ENCODE measurements around the gene CNOT6L.
"Not testable (repeated sequence)": the region's sequence is repeated elsewhere in the genome, so short reads cannot be mapped to it uniquely, and the experiment has no call there.

CNOT6L gene

GRCh38 chr4:77734928-77735327 lies 84.2 kb downstream of the CNOT6L start:
- no peak for FAIRE-seq
- DNase-seq (ENCODE audit: insufficient read length, low spot score): peak; percentile 0
- TF ChIP-seq POLR2A (IDR thresholded peaks at IDR 0.05; ENCODE audit: low read depth, low read length): no peak

- no peak for FAIRE-seq
- TF ChIP-seq POLR2A (IDR thresholded peaks at IDR 0.05; ENCODE audit: low read depth, low read length): no peak
- DNase-seq (ENCODE audit: insufficient read length, low spot score): no peak
Observed at GRCh38 chr4:77731656-77732055, 87.5 kb downstream of the CNOT6L start.

GRCh38 chr4:77728420-77728819 lies 90.7 kb downstream of the CNOT6L start:
- no peak for DNase-seq (ENCODE audit: insufficient read length, low spot score)
- FAIRE-seq: no peak
- no peak for TF ChIP-seq POLR2A (IDR thresholded peaks at IDR 0.05; ENCODE audit: low read depth, low read length)

GRCh38 chr4:77721073-77721472 lies 98.1 kb downstream of the CNOT6L start:
- no peak for DNase-seq (ENCODE audit: insufficient read length, low spot score)
- TF ChIP-seq POLR2A (IDR thresholded peaks at IDR 0.05; ENCODE audit: low read depth, low read length): no peak
- no peak for FAIRE-seq

GRCh38 chr4:77718500-77718899 lies 100.7 kb downstream of the CNOT6L start:
- FAIRE-seq; DNase-seq (ENCODE audit: insufficient read length, low spot score): not testable (repeated sequence)

GRCh38 chr4:77715414-77716290 lies 103.5 kb downstream of the CNOT6L start:
- FAIRE-seq (no peak), DNase-seq (ENCODE audit: insufficient read length, low spot score) (no peak)
- no peak for TF ChIP-seq POLR2A (IDR thresholded peaks at IDR 0.05; ENCODE audit: low read depth, low read length)

GRCh38 chr4:77714514-77714913 lies 104.7 kb downstream of the CNOT6L start:
- TF ChIP-seq POLR2A (IDR thresholded peaks at IDR 0.05; ENCODE audit: low read depth, low read length): no peak
- DNase-seq (ENCODE audit: insufficient read length, low spot score) (no peak), FAIRE-seq (no peak)

- DNase-seq (ENCODE audit: insufficient read length, low spot score): no peak
- no peak for FAIRE-seq
- TF ChIP-seq POLR2A (IDR thresholded peaks at IDR 0.05; ENCODE audit: low read depth, low read length): no peak
Observed at GRCh38 chr4:77713884-77714283, 105.3 kb downstream of the CNOT6L start.

GRCh38 chr4:77712675-77713074 lies 106.5 kb downstream of the CNOT6L start:
- FAIRE-seq: no peak
- DNase-seq (ENCODE audit: insufficient read length, low spot score): no peak
- TF ChIP-seq POLR2A (IDR thresholded peaks at IDR 0.05; ENCODE audit: low read depth, low read length): no peak

GRCh38 chr4:77711469-77711868 lies 107.7 kb downstream of the CNOT6L start:
- no peak for FAIRE-seq
- DNase-seq (ENCODE audit: insufficient read length, low spot score): no peak
- TF ChIP-seq POLR2A (IDR thresholded peaks at IDR 0.05; ENCODE audit: low read depth, low read length): no peak

GRCh38 chr4:77710684-77711083 lies 108.5 kb downstream of the CNOT6L start:
- no peak for TF ChIP-seq POLR2A (IDR thresholded peaks at IDR 0.05; ENCODE audit: low read depth, low read length)
- no peak for FAIRE-seq
- DNase-seq (ENCODE audit: insufficient read length, low spot score): no peak

- TF ChIP-seq POLR2A (IDR thresholded peaks at IDR 0.05; ENCODE audit: low read depth, low read length): no peak
- no peak for FAIRE-seq
- DNase-seq (ENCODE audit: insufficient read length, low spot score): no peak
Observed at GRCh38 chr4:77710059-77710458, 109.1 kb downstream of the CNOT6L start.

GRCh38 chr4:77706717-77707116 lies 112.5 kb downstream of the CNOT6L start:
- no peak for TF ChIP-seq POLR2A (IDR thresholded peaks at IDR 0.05; ENCODE audit: low read depth, low read length)
- FAIRE-seq: no peak
- no peak for DNase-seq (ENCODE audit: insufficient read length, low spot score)

GRCh38 chr4:77703666-77704065 lies 115.5 kb downstream of the CNOT6L start:
- FAIRE-seq (no peak), DNase-seq (ENCODE audit: insufficient read length, low spot score) (no peak)
- TF ChIP-seq POLR2A (IDR thresholded peaks at IDR 0.05; ENCODE audit: low read depth, low read length): no peak

- FAIRE-seq: no peak
- no peak for DNase-seq (ENCODE audit: insufficient read length, low spot score)
- TF ChIP-seq POLR2A (IDR thresholded peaks at IDR 0.05; ENCODE audit: low read depth, low read length): no peak
Observed at GRCh38 chr4:77701121-77701520, 118.0 kb downstream of the CNOT6L start.
